Suppressor macrophage treated with lipopolysaccharide for 4 hours (primary cell): ENCODE measurements around the gene ZNF574.
A peak's percentile ranks its signal among the peaks of the same experiment; 100 is the strongest.
"Not testable (repeated sequence)": the region's sequence is repeated elsewhere in the genome, so short reads cannot be mapped to it uniquely, and the experiment has no call there.

Experiments
- DNase-seq: peaks from one replicate; pipeline ENCODE4 v3.0.0-alpha.2; 2020

Gene ZNF574

DNA sequence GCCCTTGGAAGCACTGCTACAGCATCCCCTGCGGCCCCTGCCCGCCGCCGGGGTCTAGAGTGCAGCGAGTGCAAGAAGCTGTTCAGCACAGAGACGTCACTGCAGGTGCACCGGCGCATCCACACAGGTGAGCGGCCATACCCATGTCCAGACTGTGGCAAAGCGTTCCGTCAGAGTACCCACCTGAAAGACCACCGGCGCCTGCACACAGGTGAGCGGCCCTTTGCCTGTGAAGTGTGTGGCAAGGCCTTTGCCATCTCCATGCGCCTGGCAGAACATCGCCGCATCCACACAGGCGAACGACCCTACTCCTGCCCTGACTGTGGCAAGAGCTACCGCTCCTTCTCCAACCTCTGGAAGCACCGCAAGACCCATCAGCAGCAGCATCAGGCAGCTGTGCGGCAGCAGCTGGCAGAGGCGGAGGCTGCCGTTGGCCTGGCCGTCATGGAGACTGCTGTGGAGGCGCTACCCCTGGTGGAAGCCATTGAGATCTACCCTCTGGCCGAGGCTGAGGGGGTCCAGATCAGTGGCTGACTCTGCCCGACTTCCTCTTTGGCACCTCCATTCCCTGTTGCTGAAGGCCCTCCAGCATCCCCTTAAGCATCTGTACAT lies 4.9 kb downstream of the ZNF574 start:
- DNase-seq: no peak

GRCh38 chr19:42081584-42082203 lies 5.7 kb downstream of the ZNF574 start:
- DNase-seq: peak; percentile 41

DNA sequence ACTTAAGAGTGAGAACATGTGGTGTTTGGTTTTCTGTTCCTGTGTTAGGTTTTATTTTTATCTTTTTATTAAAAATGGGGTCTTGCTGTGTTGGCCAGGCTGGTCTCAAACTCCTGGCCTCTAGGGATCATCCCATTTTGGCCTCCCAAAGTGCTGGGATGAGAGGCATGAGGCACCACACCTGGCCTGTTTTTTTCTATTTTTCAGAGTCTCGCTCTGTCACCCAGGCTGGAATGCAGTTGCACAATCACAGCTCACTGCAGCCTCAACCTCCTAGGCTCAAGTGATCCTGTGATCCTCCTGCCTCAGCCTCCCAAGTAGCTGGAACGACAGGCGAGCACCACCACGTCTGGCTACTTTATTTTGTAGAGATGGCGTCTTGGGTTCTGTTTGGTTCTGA lies 7.6 kb downstream of the ZNF574 start:
- no peak for DNase-seq

DNA sequence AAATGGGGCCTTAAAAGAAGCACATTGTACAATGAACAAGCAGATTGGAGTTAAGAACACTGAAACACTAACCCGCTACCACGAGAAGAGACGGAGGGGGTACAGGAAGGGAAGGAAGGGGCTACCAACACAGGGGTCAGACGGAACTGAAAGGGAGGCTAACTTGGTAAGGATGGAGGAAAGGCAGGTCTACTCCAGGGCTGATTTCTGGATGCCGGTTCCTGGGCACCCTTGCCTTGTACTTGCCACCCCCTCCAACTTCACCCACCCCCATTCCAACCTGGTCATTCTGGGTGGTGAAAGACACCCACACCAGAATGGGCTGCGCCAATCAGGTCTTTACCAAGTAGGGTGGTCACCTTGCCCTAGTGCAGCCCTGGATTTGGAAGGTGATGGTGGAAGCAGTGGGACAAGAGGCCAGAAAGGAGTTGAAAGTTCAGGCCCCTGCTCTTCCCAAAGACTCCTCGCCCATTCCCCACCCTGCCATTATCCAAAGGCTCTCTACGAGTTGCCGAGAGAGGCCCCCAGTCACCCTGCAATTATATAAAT lies 10.3 kb downstream of the ZNF574 start:
- DNase-seq: no peak

GRCh38 chr19:42086770-42087550 lies 11.0 kb downstream of the ZNF574 start:
- DNase-seq: no peak

- peak; percentile 31 for DNase-seq
Observed at GRCh38 chr19:42088471-42089190, 12.7 kb downstream of the ZNF574 start.

GRCh38 chr19:42089191-42089750 lies 13.3 kb downstream of the ZNF574 start:
- no peak for DNase-seq

GRCh38 chr19:42089772-42090171 lies 13.8 kb downstream of the ZNF574 start:
- no peak for DNase-seq

- DNase-seq: no peak
Observed at GRCh38 chr19:42090672-42091071, 14.7 kb downstream of the ZNF574 start.

- DNase-seq: no peak
Observed at GRCh38 chr19:42091300-42091699, 15.3 kb downstream of the ZNF574 start.

DNA sequence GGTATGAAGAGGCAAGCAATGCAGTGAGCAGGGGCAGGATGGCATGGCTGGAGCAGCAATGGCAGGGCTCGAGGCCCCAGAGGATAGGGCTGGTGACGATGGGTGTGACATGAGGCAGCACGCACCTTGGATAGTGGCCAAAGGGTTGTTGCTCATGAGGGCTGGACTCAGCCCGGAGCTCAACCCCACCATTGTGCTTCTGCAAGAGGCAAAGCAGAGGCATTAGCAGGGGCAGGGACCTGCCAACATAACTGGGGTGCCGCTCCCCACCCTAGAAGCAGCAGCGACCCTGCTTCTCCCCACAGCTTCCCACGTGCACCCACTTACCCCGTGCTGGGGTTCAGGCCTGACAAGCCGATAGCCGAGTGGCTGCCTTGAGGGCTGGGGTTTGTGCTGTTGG lies 15.8 kb downstream of the ZNF574 start:
- no peak for DNase-seq

GRCh38 chr19:42092350-42092749 lies 16.4 kb downstream of the ZNF574 start:
- DNase-seq: peak; percentile 33

DNA sequence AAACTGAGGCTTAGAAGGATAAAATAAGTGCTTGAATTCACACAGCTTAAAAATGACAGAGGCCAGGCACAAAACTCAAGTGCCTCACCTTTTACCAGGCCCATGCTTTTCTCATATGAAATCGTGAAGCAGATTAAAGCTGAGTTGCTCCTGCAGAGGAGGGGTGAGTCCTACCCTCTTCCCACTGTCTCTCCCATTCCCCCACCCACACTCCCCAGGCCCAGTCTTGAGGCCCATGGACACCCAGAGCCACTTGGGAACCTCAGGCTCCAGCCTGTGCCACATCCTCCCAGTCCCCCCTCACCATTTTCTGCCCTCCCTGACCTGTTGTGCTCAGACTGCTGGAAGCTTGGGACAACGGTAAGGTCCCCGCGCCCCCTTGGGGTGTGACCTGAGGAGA lies 17.5 kb downstream of the ZNF574 start:
- no peak for DNase-seq

GRCh38 chr19:42093926-42094325 lies 18.0 kb downstream of the ZNF574 start:
- DNase-seq: no peak

DNA sequence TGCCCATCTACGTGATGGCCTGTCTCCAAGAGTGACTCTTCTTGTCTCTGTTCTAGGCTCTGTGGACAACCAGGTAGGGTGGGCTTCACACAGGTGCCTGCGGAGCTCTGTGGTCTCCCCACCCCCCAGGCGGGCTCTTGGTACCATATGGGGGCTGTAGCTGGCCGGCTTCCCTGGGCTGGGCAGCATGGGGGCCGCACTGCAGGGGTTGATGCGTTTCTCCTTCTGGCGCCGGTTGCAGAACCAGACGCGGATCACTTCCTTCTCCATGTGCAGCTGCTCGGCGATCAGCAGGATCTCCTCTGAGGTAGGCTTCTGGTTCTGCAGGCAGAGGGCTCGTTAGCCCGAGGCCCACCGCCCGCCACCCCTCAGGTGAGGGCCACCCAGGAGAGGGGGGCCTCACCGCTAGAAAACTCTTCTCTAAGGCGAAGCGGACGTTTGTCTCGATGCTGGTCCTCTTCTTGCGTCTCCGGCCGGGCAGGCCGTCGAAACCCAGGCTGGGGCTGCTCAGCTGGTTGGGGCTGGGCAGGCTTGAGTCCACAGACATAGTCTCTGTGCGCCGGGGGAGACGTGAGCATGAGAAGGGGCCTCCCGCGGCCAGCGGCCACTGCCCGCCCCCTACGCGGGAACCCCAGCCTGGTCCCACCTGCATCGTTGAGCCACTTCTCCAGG lies 19.3 kb downstream of the ZNF574 start:
- no peak for DNase-seq

DNA sequence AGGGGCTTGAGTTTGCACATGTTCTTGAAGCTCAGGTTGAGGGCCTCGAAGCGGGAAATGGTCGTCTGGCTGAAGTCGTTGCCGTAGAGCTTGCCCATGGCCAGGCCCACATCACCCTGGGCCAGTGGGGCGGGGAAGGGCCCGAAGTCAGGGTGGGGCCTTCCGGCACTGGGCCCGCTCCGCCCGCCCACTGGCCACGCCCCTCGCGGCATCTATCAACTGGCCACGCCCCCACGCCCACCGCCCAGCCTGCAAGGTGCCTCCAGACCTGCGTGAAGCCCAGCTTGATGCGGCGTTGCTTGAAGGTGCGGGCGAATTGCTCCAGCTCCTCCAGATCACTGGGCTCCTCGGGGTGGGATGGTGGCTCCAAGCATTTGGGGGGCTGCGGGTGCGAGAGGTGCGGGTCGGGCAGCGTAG lies 19.9 kb downstream of the ZNF574 start:
- DNase-seq: no peak

GRCh38 chr19:42096255-42096837 lies 20.4 kb downstream of the ZNF574 start:
- no peak for DNase-seq

DNA sequence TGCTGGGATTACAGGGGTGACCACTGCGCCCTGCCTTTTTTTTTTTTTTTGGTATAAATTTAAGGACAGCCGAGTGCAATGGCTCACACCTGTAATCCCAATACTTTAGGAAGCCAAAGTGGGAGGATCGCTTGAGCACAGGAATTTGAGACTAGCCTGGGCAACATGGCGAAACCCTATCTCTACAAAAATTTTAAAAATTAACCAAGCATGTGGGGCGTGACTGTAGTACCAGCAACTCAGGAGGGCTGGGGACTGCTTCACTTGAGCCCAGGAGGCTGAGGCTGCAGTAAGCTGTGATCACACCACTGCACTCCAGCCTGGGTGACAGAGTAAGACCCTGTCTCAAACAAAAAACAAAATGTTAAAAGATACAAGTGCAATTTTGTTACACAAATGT lies 21.5 kb downstream of the ZNF574 start:
- no peak for DNase-seq

- DNase-seq: no peak
Observed at GRCh38 chr19:42098781-42099180, 22.8 kb downstream of the ZNF574 start.

DNA sequence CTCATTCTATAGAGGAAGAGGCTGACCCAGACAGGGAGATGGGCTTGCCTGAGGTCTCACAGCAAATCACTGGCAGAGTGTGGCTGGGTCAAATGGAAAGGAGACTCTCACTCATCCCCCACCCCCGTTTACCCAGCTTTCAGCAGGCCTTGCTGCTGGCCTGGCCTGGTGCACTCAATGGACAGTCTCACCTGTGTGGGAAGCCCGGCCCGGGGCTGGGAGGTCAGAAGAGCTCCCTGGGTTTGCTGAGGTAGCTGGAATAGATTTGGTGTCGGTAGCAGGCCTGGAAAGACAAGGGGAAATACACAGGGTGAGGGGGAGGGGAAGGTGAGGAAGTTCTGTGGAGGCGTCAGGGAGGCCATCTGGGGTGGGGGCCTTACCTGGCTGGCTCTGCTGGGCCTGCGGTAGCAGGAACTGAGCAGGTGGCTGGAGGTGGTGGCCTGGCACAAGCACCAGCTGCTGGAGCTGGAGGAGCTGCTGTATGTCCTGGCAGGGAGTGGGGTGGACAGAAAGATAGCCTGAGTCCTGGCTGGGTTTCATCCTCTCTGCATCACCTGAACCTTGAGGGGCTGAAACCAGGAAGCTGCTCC lies 23.5 kb downstream of the ZNF574 start:
- no peak for DNase-seq

DNA sequence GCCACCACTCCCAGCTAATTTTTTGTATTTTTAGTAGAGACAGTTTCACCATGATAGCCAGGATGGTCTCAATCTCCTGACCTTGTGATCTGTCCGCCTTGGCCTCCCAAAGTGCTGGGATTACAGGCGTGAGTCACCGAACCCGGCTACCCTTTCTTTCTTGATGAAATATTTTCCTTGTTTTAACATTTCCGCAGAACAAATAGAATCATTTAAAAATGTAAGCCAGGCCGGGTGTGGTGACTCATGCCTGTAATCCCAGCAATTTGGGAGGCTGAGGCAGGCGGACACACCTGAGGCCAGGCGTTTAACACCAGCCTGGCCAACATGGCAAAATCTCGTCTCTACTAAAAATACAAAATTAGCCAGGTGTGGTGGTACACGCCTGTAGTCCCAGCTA lies 24.3 kb downstream of the ZNF574 start:
- DNase-seq: not testable (repeated sequence)

- no peak for DNase-seq
Observed at GRCh38 chr19:42102877-42103276, 26.9 kb downstream of the ZNF574 start.
